Ascending aorta (tissue), 2 donors: ENCODE measurements around the gene UBE2F. TPM values are rescaled to one million over a fixed set of nuclear protein-coding genes. Genes with fewer than 3 reads are reported as not detected.
"Not testable (repeated sequence)": the region's sequence is repeated elsewhere in the genome, so short reads cannot be mapped to it uniquely, and the experiment has no call there.

Experiments used
- DNase-seq, 2 donors: peaks; one replicate each; pipeline ENCODE4 v3.0.0-alpha.2; 2019; ENCODE audit warnings: low spot score in 2 of 2
- H3K27ac ChIP-seq, 2 donors: fragments of 200-600 bp; sonication (generic); one replicate each; pipeline ENCODE4 v1.5.1; 2016 to 2017; ENCODE audit warnings: mild to moderate bottlenecking in 1 of 2
- H3K27me3 ChIP-seq: fragments of 200-600 bp; sonication (generic); one replicate; pipeline ENCODE4 v1.5.1; 2017
- H3K36me3 ChIP-seq, 2 donors: fragments of 200-600 bp; sonication (generic); one replicate each; pipeline ENCODE4 v1.5.1; 2016
- H3K4me1 ChIP-seq, 2 donors: fragments of 200-600 bp; sonication (generic); one replicate each; pipeline ENCODE4 v1.5.1; 2016 to 2017; ENCODE audit warnings: mild to moderate bottlenecking in 1 of 2
- H3K4me3 ChIP-seq, 2 donors: fragments of 200-600 bp; sonication (generic); one replicate each; pipeline ENCODE4 v1.5.1; 2016 to 2017; ENCODE audit warnings: mild to moderate bottlenecking in 1 of 2
- H3K9me3 ChIP-seq, 2 donors: fragments of 200-600 bp; sonication (generic); one replicate each; pipeline ENCODE4 v1.5.1; 2016
- CTCF ChIP-seq, 3 experiments: fragments of 200-600 bp in 2 of 3; fragments of 450-650 bp in 1 of 3; sonication (generic) in 2 of 3; IDR thresholded peaks; one replicate each; pipeline ENCODE4 v1.5.1; 2016 to 2019; ENCODE audit warnings: antibody characterized with exemption in 3 of 3, mild to moderate bottlenecking in 1 of 3, moderate library complexity in 1 of 3
- intact Hi-C: fragments of 100-400 bp; cut with DNase I; formaldehyde crosslinking; loops from one replicate; pipeline ENCODE4 v1.15.1; 2023
- total RNA-seq: library from RNA; depleted of rRNA; stranded (reverse); fragments of >200 nt; gene quantifications from one replicate; pipeline ENCODE4 v1.1.0, GENCODE V29; 2016

The UBE2F gene
- total RNA-seq, 1 donor from 2014 or later: 50.7 TPM

GRCh38 chr2:237961637-237962036 is 5.2 kb upstream of the UBE2F start:
- Histone ChIP-seq H3K27me3 (no peaks in the 10 kb centered on the region), H3K9me3 (peaks cover 8 to 9% of the 10 kb centered on the region in 2 donors), H3K36me3 (no peaks in the 10 kb centered on the region), H3K4me3 (no peak overlapping the region), H3K4me1 (peaks cover 4% of the 10 kb centered on the region in 2 donors), H3K27ac (no peak overlapping the region)
- intact Hi-C loops: no loop called here
- no peak for TF ChIP-seq CTCF (IDR thresholded peaks at IDR 0.05)
- no peak for DNase-seq

- no peak for TF ChIP-seq CTCF (IDR thresholded peaks at IDR 0.05)
- no peak overlapping the region for H3K27ac ChIP-seq
- peaks cover 8 to 9% of the 10 kb centered on the region in 2 donors for H3K9me3 ChIP-seq
- no peaks in the 10 kb centered on the region for H3K36me3 ChIP-seq
- H3K4me3 ChIP-seq: no peak overlapping the region
- intact Hi-C loops: no loop called here
- no peak for DNase-seq
- no peaks in the 10 kb centered on the region for H3K27me3 ChIP-seq
- H3K4me1 ChIP-seq: peaks cover 4% of the 10 kb centered on the region in 2 donors
Observed at GRCh38 chr2:237962432-237963084, 4.3 kb upstream of the UBE2F start.

- H3K4me3 ChIP-seq, intact Hi-C loops, DNase-seq, H3K27me3 ChIP-seq, H3K9me3 ChIP-seq, H3K36me3 ChIP-seq, H3K27ac ChIP-seq: not testable (repeated sequence)
- peaks cover 12 to 13% of the 10 kb centered on the region in 2 donors for H3K4me1 ChIP-seq
Observed at GRCh38 chr2:237963490-237963991, 3.3 kb upstream of the UBE2F start.

GRCh38 chr2:237964194-237964577 is 2.6 kb upstream of the UBE2F start:
- H3K4me1 ChIP-seq: peaks cover 16 to 18% of the 10 kb centered on the region in 2 donors
- no peak for TF ChIP-seq CTCF (IDR thresholded peaks at IDR 0.05)
- no peak overlapping the region for H3K4me3 ChIP-seq
- no peaks in the 10 kb centered on the region for H3K27me3 ChIP-seq
- no peak for DNase-seq
- H3K9me3 ChIP-seq: peaks cover 8 to 9% of the 10 kb centered on the region in 2 donors
- H3K36me3 ChIP-seq: no peaks in the 10 kb centered on the region
- intact Hi-C loops: no loop called here
- no peak overlapping the region for H3K27ac ChIP-seq

GRCh38 chr2:237964578-237965404 is 2.0 kb upstream of the UBE2F start:
- no peak for TF ChIP-seq CTCF (IDR thresholded peaks at IDR 0.05)
- H3K4me1 ChIP-seq: peaks cover 19 to 20% of the 10 kb centered on the region in 2 donors
- no peaks in the 10 kb centered on the region for H3K36me3 ChIP-seq
- no peak overlapping the region for H3K4me3 ChIP-seq
- DNase-seq: no peak
- intact Hi-C loops: no loop called here
- H3K27ac ChIP-seq: no peak overlapping the region
- H3K9me3 ChIP-seq: peaks cover 8 to 9% of the 10 kb centered on the region in 2 donors
- H3K27me3 ChIP-seq: no peaks in the 10 kb centered on the region

- not testable (repeated sequence) for DNase-seq, H3K27ac ChIP-seq, H3K27me3 ChIP-seq, H3K36me3 ChIP-seq, H3K9me3 ChIP-seq
- H3K4me1 ChIP-seq: peaks cover 20 to 30% of the 10 kb centered on the region in 2 donors
- H3K4me3 ChIP-seq: peak overlapping the region; percentile 82 to 87
- intact Hi-C loops: loop anchor here (1.0 to 2.0 kb wide), 4 partner anchors 31 to 107 kb away; partner anchors contain the start of gene RAMP1
Observed at GRCh38 chr2:237965844-237966243, 970 bp upstream of the UBE2F start.
